PC-9 (cell line): Measurements from ENCODE around the gene AP1G2.

Source experiments
- EZH2 ChIP-seq: fragments of 200-600 bp; sonication (generic); IDR thresholded peaks from 2 replicates; pipeline ENCODE4 v1.8.0; 2017; ENCODE audit warnings: antibody characterized with exemption, low read depth
- TF ChIP-seq, protein P1 (sequence below): fragments of 200-600 bp; sonication (generic); conservative IDR thresholded peaks from 2 replicates; pipeline ENCODE4 v1.6.1; 2017; ENCODE audit warnings: mixed run types, antibody characterized with exemption, mild to moderate bottlenecking, moderate library complexity

GRCh38 chr14:23513005-23513817 is 54.4 kb downstream of the AP1G2 start:
- TF ChIP-seq, protein P1, sequence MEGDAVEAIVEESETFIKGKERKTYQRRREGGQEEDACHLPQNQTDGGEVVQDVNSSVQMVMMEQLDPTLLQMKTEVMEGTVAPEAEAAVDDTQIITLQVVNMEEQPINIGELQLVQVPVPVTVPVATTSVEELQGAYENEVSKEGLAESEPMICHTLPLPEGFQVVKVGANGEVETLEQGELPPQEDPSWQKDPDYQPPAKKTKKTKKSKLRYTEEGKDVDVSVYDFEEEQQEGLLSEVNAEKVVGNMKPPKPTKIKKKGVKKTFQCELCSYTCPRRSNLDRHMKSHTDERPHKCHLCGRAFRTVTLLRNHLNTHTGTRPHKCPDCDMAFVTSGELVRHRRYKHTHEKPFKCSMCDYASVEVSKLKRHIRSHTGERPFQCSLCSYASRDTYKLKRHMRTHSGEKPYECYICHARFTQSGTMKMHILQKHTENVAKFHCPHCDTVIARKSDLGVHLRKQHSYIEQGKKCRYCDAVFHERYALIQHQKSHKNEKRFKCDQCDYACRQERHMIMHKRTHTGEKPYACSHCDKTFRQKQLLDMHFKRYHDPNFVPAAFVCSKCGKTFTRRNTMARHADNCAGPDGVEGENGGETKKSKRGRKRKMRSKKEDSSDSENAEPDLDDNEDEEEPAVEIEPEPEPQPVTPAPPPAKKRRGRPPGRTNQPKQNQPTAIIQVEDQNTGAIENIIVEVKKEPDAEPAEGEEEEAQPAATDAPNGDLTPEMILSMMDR = no peak
- TF ChIP-seq EZH2 = no peak
